HT1080 (cell line): ENCODE results near the gene TMEM17. TPM values are rescaled to one million over a fixed set of nuclear protein-coding genes. Genes with fewer than 3 reads are reported as not detected.
A peak's percentile ranks its signal among the peaks of the same experiment; 100 is the strongest.

Experiments
- DNase-seq: peaks from one replicate; pipeline ENCODE4 v3.0.0-alpha.2; 2015; ENCODE audit warnings: low read depth
- total RNA-seq: library from RNA; depleted of rRNA; stranded (reverse); fragments of >200 nt; shearing (Covaris generic); gene quantifications from 2 replicates; pipeline ENCODE4 v1.2.3, GENCODE V29; 2014

TMEM17 gene
- total RNA-seq, 1 experiment from 2014 or later: 4.1 TPM

- DNase-seq: no peak
Measured at GRCh38 chr2:62474176-62474575, 31.8 kb downstream of the TMEM17 start.

- DNase-seq: no peak
Measured at GRCh38 chr2:62473246-62473827, 32.7 kb downstream of the TMEM17 start.

GRCh38 chr2:62472312-62472711 is 33.7 kb downstream of the TMEM17 start:
- DNase-seq: no peak

GRCh38 chr2:62471816-62472215 is 34.2 kb downstream of the TMEM17 start:
- no peak for DNase-seq

GRCh38 chr2:62471404-62471803 is 34.6 kb downstream of the TMEM17 start:
- no peak for DNase-seq

- DNase-seq: no peak
Measured at GRCh38 chr2:62469548-62469947, 36.4 kb downstream of the TMEM17 start.

- no peak for DNase-seq
Measured at GRCh38 chr2:62469114-62469513, 36.9 kb downstream of the TMEM17 start.

- DNase-seq: peak; percentile 70
Measured at GRCh38 chr2:62467475-62468321, 38.3 kb downstream of the TMEM17 start.

- no peak for DNase-seq
Measured at GRCh38 chr2:62467100-62467474, 38.9 kb downstream of the TMEM17 start.

GRCh38 chr2:62466503-62466854 is 39.5 kb downstream of the TMEM17 start:
- no peak for DNase-seq

- DNase-seq: no peak
Measured at GRCh38 chr2:62465741-62466502, 40.1 kb downstream of the TMEM17 start.

- no peak for DNase-seq
Measured at GRCh38 chr2:62465039-62465740, 40.8 kb downstream of the TMEM17 start.

- no peak for DNase-seq
Measured at GRCh38 chr2:62464221-62465007, 41.6 kb downstream of the TMEM17 start.

- DNase-seq: no peak
Measured at GRCh38 chr2:62462211-62462610, 43.8 kb downstream of the TMEM17 start.

- DNase-seq: peak; percentile 26
Measured at GRCh38 chr2:62461707-62462106, 44.3 kb downstream of the TMEM17 start.

- DNase-seq: no peak
Measured at GRCh38 chr2:62461017-62461553, 44.9 kb downstream of the TMEM17 start.

- no peak for DNase-seq
Measured at GRCh38 chr2:62460175-62460574, 45.8 kb downstream of the TMEM17 start.

GRCh38 chr2:62459672-62460071 is 46.3 kb downstream of the TMEM17 start:
- DNase-seq: no peak

GRCh38 chr2:62459106-62459505 is 46.9 kb downstream of the TMEM17 start:
- no peak for DNase-seq

GRCh38 chr2:62458671-62459081 is 47.3 kb downstream of the TMEM17 start:
- DNase-seq: no peak

- DNase-seq: no peak
Measured at GRCh38 chr2:62458206-62458641, 47.8 kb downstream of the TMEM17 start.
